Activated CD8-positive, alpha-beta memory T cell treated with anti-CD3 and anti-CD28 coated beads, Interleukin-2, amount 50 U/mL, for 48 hours (primary cell): ENCODE results near the gene UBXN1.

ENCODE experiments used
- DNase-seq: peaks from one replicate; pipeline ENCODE4 v3.0.0-alpha.2; 2020

UBXN1 gene

GRCh38 chr11:62632492-62632891, 46.4 kb downstream of the UBXN1 start:
- no peak for DNase-seq

GRCh38 chr11:62627713-62628112, 51.2 kb downstream of the UBXN1 start:
- no peak for DNase-seq
